HG02759 (cell line): ENCODE data around the gene PPEF2.
A peak's percentile ranks its signal among the peaks of the same experiment; 100 is the strongest.

Experiments used
- ATAC-seq: cut with Tn5 transposase; IDR thresholded peaks from one replicate; pipeline ENCODE4 v1.9.1; 2021; ENCODE audit warnings: mild to moderate bottlenecking, moderate library complexity; ENCODE audit not compliant: unreplicated experiment

Gene PPEF2

GRCh38 chr4:75898536-75898935 lies 3.7 kb downstream of the PPEF2 start:
- no peak for ATAC-seq

GRCh38 chr4:75895744-75896314 lies 6.4 kb downstream of the PPEF2 start:
- peak; percentile 75 for ATAC-seq

- ATAC-seq, result no peak
Observed at GRCh38 chr4:75892508-75892907, 9.7 kb downstream of the PPEF2 start.

- no peak for ATAC-seq
Observed at GRCh38 chr4:75891611-75892010, 10.6 kb downstream of the PPEF2 start.

GRCh38 chr4:75889537-75890199 lies 12.6 kb downstream of the PPEF2 start:
- no peak for ATAC-seq

GRCh38 chr4:75886104-75886503 lies 16.1 kb downstream of the PPEF2 start:
- no peak for ATAC-seq

- no peak for ATAC-seq
Observed at GRCh38 chr4:75881476-75881875, 20.8 kb downstream of the PPEF2 start.

GRCh38 chr4:75880278-75880677 lies 22.0 kb downstream of the PPEF2 start:
- no peak for ATAC-seq

- ATAC-seq, result no peak
Observed at GRCh38 chr4:75878246-75878756, 24.0 kb downstream of the PPEF2 start.

GRCh38 chr4:75876218-75876617 lies 26.0 kb downstream of the PPEF2 start:
- no peak for ATAC-seq

GRCh38 chr4:75869100-75869499 lies 33.2 kb downstream of the PPEF2 start:
- ATAC-seq, result no peak

GRCh38 chr4:75867130-75867529 lies 35.1 kb downstream of the PPEF2 start:
- no peak for ATAC-seq

GRCh38 chr4:75860606-75861005 lies 41.6 kb downstream of the PPEF2 start:
- no peak for ATAC-seq

GRCh38 chr4:75858721-75859120 lies 43.5 kb downstream of the PPEF2 start:
- no peak for ATAC-seq

- ATAC-seq, result no peak
Observed at GRCh38 chr4:75849461-75849860, 52.8 kb downstream of the PPEF2 start.

GRCh38 chr4:75848891-75849290 lies 53.4 kb downstream of the PPEF2 start:
- ATAC-seq, result no peak

- ATAC-seq, result peak; percentile 71
Observed at GRCh38 chr4:75848171-75848760, 54.0 kb downstream of the PPEF2 start.

GRCh38 chr4:75845992-75846391 lies 56.3 kb downstream of the PPEF2 start:
- ATAC-seq, result no peak

GRCh38 chr4:75844151-75844662 lies 58.0 kb downstream of the PPEF2 start:
- ATAC-seq, result no peak

- ATAC-seq, result no peak
Observed at GRCh38 chr4:75843596-75843995, 58.7 kb downstream of the PPEF2 start.

GRCh38 chr4:75841641-75842520 lies 60.4 kb downstream of the PPEF2 start:
- no peak for ATAC-seq
